Left lobe of liver (tissue), 2 donors: ENCODE results near the gene SLC35D1. TPM values are rescaled to one million over a fixed set of nuclear protein-coding genes. Genes with fewer than 3 reads are reported as not detected.

Source experiments
- ATAC-seq: fragments of 200-7000 bp; cut with Tn5 transposase; one replicate; pipeline ENCODE4 v1.9.1; 2020; ENCODE audit warnings: mild to moderate bottlenecking, moderate library complexity
- DNase-seq: peaks from one replicate; pipeline ENCODE4 v3.0.0-alpha.2; 2020; ENCODE audit warnings: low spot score
- total RNA-seq: library from RNA; stranded (reverse); gene quantifications from one replicate; pipeline ENCODE4 v1.2.1, GENCODE V29; 2021
- donor health status: DM: no; HTN: no; CAD: no; lungs with moderate emphysema.
- donor health status: DM: no; HTN: yes; CAD: no.

SLC35D1 gene
- total RNA-seq, 1 donor from 2014 or later: 66.0 TPM

- DNase-seq (no peak), ATAC-seq (no peak)
Observed at GRCh38 chr1:67051196-67051595, 2.8 kb downstream of the SLC35D1 start.

- no peak for ATAC-seq
- DNase-seq: no peak
Observed at GRCh38 chr1:67044631-67045270, 9.2 kb downstream of the SLC35D1 start.

GRCh38 chr1:67043366-67043765, 10.6 kb downstream of the SLC35D1 start:
- ATAC-seq (peak; percentile 84), DNase-seq (no peak)

- DNase-seq: no peak
- ATAC-seq: no peak
Observed at GRCh38 chr1:67041841-67042503, 12.0 kb downstream of the SLC35D1 start.

- no peak for ATAC-seq
- DNase-seq: no peak
Observed at GRCh38 chr1:67040405-67040804, 13.5 kb downstream of the SLC35D1 start.

DNA sequence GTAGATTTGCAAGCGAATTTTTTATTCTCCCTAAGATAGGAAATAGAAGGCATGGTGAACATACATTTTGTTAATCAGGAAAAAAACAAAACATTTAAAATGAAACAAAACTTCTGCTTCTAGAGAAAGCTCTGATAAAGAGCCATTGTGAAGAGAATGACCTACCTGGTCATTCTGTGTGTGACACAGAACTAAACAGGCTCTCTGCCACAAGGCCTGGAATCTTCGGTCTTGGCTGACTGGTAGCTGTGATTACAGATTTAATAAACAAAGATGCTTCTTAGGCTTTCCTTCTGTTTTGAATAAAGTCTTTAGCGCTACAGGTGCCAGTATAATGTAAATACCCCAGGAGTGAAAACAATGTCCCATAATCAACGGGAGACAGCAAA, 22.1 kb downstream of the SLC35D1 start:
- ATAC-seq (no peak), DNase-seq (no peak)

DNA sequence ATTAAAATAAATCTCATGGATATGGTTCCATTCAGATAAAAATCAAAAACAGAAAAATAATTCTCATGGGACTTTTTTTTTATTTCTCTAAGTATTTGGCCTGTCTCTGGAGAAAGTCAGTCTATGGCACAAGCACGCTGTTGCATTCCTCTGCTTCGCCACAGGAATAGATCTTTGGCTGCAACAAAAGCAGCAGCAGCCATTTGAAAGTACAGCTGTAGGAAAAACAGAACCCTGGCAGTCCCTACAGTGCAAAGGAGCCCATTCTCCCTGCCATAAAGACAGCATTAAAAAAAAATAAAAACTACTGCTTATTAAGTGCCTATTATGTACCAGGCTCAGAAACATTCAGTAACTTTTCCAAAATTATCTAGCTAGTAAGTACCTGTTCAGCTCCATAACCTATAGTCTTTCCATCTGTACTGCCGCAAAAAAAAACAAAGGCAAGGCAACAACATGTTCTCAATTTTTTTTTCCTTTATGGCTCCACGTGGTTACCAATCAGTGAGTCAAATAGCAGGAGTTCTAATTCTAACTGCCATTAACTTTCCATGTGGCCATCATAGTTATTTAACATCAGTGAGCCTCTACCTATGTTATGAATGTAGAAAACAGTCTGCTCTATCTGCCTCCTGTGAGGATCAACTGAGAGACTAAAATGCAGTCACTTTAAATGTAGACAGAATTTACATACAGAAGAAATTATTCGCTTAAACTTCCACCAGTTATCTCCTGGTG, 22.7 kb downstream of the SLC35D1 start:
- DNase-seq (no peak), ATAC-seq (no peak)

GRCh38 chr1:67029472-67029871, 24.5 kb downstream of the SLC35D1 start:
- ATAC-seq: peak; percentile 34
- no peak for DNase-seq

GRCh38 chr1:67020765-67021164, 33.2 kb downstream of the SLC35D1 start:
- ATAC-seq (peak; percentile 63), DNase-seq (no peak)

DNA sequence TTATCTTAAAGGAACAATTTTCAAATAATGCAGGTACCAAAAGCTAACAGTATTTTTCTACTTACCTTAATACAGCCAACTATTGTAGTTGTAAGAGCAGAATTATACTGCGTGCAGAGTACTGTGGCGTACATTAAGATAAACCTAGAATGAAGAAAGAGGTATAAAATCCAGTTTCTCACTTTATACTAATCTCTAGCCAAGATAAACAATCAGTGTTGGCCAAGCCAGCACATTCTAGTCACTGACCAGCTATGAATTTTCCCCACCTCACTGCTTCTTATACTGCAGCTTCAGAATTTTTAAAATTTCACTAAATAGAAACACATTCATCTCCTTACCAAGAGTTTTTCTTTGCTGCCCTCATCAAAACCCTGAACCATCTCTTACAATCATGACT, 33.6 kb downstream of the SLC35D1 start:
- ATAC-seq (peak; percentile 91), DNase-seq (no peak)

- ATAC-seq (peak; percentile 8), DNase-seq (no peak)
Observed at GRCh38 chr1:67019600-67020136, 34.3 kb downstream of the SLC35D1 start.

GRCh38 chr1:67019121-67019520, 34.8 kb downstream of the SLC35D1 start:
- no peak for ATAC-seq
- no peak for DNase-seq

- DNase-seq (no peak), ATAC-seq (no peak)
Observed at GRCh38 chr1:67018574-67018973, 35.4 kb downstream of the SLC35D1 start.

GRCh38 chr1:67013573-67013972, 40.4 kb downstream of the SLC35D1 start:
- no peak for ATAC-seq

DNA sequence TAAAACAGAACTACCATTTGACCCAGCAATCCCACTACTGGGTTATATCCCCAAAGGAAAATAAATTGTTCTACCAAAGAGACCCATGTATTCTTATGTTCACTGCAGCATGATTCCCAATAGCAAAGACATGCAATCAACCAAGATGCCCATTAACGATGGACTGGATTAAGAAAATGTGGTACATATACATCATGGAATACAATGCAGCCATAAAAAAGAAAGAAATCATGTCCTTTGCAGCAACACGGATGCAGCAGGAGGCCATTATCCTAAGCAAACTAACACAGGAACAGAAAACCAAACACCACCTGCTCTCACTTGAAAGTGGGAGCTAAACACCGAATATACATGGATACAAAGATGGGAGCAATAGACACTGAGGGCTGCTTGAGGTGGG, 44.2 kb downstream of the SLC35D1 start:
- ATAC-seq: no peak
- DNase-seq: no peak

More at GRCh38 chr1:67013573-67013972, 40.4 kb downstream of the SLC35D1 start:
- DNase-seq: no peak

DNA sequence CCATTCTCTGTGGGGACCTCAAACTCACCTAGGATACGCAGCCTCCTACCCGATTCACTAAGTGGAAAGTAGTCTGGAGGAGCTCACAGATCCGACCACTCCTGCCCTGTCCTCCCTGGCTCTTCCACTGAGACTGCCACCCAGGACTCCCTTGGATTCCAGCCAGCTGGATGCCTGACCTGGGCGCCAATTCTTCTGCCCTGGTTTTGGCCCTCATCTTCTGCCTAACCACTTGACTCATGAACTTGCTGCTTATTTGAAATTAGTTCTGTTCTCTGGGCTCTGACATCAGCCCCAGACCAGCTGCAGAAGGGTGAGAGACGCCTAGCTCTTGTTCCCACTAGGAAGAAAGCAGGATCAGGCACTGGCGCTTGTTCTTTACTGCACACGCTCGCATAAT, 48.9 kb downstream of the SLC35D1 start:
- peak; percentile 58 for DNase-seq
- ATAC-seq: peak; percentile 73

DNA sequence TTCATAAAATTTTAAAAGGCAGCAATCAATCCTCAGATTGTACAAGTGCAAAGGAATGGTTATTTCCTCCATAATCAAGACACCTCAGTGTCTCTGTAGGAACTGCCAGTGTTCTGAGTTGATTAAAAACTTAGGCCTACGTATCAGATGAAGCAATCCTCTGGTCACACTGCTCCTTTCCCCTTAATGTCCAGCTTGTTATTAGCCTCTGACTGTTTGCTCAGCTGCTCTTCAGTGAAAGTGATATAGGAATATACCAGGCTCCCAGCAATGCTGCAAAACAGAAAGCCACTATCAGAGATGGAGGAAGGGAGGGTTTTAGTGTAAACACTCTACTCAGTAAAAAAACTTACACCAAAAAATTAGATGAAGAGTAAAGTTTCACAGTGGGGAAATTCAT, 49.8 kb downstream of the SLC35D1 start:
- DNase-seq (no peak), ATAC-seq (no peak)

DNA sequence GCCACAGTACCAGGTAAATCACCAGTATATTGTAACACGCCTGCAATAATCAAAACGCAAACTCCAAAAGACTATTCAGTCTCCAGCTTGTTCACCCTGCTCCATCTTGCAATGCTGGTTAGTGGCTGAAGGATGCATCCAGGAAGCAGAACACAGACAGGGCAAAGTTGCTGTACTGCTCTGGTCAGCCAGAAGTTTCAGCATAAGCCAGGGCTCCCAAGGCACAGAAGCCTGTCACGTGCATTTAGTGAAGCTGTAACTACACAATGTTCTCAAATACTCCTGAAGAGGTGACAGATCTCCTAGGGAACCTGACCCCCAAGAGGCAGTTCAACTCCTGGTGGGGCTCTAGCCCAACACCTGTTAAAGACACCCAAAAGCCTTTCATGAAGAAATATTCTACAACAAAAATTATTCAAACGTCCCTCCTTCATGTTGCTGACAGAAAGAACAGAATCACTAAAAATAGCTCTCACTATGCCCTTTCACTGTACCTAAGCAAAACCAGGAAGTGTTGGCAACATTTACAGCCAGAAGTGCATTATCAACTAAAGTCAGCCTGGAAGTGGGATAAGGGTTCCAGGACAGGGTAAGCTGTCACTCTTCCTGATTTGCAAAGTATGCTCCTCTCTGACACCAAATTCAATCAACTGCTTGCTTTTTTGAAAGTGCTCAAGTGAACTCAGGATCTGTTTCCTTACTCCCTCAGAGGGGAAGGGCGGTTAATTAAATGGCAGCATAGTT, 52.1 kb downstream of the SLC35D1 start:
- ATAC-seq: peak; percentile 17

DNA sequence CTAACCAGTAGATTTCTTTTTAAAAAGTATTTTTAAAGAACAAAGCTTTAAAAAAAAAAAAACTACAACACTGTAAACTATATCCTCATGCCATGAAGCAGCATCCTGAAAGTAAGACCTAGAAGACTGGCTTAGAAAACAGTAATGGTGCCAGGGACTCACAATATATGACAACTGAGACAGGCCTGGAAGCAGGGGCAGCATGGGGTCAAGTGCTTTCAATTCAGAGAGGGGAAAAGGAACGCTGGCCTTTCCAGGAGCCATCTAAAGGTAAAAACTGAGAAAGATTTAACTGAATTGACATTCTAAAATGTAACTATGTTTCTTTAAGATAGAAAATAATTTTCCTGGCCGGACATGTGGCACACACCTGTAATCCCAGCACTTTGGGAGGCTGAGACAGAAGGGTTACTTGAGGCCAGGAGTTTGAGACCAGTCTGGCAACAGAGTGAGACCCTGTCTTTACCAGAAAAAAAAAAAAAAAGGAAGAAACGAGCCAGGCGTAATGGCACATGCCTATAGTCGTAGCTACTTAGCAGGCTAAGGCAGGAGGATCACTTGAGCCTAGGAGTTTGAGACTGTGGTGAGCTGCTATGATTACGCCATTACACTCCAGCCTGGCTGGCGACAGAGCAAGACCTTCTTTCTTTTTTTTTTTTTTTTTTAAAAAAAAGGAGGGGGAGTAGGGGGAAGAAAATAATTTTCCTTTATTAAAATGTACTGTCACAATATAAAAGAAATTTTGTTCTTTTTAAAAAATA, 54.1 kb downstream of the SLC35D1 start:
- DNase-seq (no peak), ATAC-seq (no peak)

More for the DNA sequence above, 52.1 kb downstream of the SLC35D1 start:
- DNase-seq: no peak

DNA sequence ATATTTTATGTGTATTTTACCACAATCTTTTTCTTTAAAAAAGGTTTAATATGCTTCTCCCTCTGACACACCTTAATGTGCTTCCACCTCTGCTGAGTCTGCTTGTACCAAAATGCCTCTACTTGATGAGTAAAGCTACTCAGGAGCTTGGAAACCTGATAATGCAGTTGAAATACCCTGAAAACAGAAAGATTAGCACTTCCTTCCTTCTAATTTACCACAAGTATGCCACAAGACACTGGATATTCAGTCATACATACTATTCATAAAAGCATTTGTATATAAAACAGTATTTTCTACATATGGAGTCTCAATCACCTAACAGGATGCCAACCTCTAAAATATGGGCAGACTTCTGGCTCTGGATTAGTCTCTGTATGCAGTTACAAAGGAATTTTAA, 55.0 kb downstream of the SLC35D1 start:
- no peak for ATAC-seq
- no peak for DNase-seq
